Nephron (organoid): ENCODE data around the gene SLC26A5.

ENCODE experiments used
- H3K27ac Mint-ChIP-seq, 3 experiments: 2 replicates each; pipeline ENCODE4 v1.8.0; 2020; ENCODE audit warnings: mixed read lengths in 3 of 3, mild to moderate bottlenecking in 2 of 3, moderate library complexity in 1 of 3
- H3K27me3 Mint-ChIP-seq: 2 replicates; pipeline ENCODE4 v1.8.0; 2021; ENCODE audit warnings: low read depth, mild to moderate bottlenecking, moderate library complexity, mixed read lengths
- H3K36me3 Mint-ChIP-seq: 2 replicates; pipeline ENCODE4 v1.8.0; 2020; ENCODE audit warnings: low read depth, mixed read lengths
- H3K4me1 Mint-ChIP-seq: 2 replicates; pipeline ENCODE4 v1.8.0; 2020; ENCODE audit warnings: mixed read lengths
- H3K4me3 Mint-ChIP-seq, 3 experiments: 2 replicates each; pipeline ENCODE4 v1.8.0; 2020; ENCODE audit warnings: mild to moderate bottlenecking in 3 of 3, mixed read lengths in 3 of 3, moderate library complexity in 2 of 3
- H3K9me3 Mint-ChIP-seq: 2 replicates; pipeline ENCODE4 v1.8.0; 2020; ENCODE audit warnings: mixed read lengths
- CTCF ChIP-seq, 3 experiments: fragments of 200-600 bp; sonication (generic); IDR thresholded peaks; one replicate each; pipeline ENCODE4 v1.5.0; 2021; ENCODE audit warnings: antibody characterized with exemption in 3 of 3; ENCODE audit not compliant: unreplicated experiment in 3 of 3

SLC26A5 gene

DNA sequence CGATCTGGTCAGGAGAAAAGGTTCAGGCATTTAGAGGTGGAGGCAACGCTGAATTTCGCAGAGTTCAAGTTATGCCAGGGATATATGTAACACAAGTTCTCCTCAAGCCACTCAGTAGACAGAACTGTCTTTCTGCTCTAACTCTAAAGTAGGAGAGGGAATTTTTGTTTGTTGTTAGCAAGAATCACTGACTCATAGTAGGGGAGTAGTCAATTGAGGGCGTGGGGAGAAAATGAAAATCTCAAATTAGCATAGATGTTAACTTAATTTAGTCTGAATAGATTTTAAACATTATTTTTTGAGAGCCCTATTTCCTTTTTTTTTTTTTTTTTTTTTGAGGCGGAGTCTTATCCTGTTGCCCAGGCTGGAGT lies 64.0 kb downstream of the SLC26A5 start:
- Mint-ChIP-seq H3K27me3 (peaks cover 4% of the 10 kb centered on the region), H3K4me3 (no peak overlapping the region), H3K4me1 (no peaks in the 10 kb centered on the region), H3K9me3 (no peaks in the 10 kb centered on the region), H3K36me3 (no peaks in the 10 kb centered on the region), H3K27ac (no peak overlapping the region)
- TF ChIP-seq CTCF (IDR thresholded peaks at IDR 0.05; ENCODE audit: unreplicated experiment in 3 of 3), result no peak

DNA sequence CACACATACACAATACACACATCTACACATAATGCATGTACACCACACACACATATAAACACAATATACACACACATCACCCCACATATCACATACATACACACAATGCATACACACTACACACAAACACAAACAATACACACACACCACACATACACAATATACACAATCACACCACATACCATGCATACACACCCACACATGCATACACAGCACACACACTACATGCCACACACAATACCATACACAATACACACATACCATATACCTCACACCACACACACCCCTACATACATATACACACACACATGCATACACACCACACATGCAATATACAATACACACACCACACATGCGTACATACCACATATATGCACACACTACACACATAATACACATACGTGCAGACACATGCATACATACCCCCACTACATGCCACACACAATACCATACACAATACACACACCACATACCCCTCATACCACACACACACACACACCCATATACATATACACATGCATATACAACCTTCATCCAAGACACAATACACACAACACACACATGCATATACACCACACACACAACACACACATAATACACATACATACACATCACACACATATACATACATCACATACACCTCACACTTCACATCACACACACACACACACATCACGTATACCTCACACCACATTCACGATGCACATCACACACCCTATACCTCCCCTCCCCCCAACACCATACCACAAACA lies 64.6 kb downstream of the SLC26A5 start:
- no peak for TF ChIP-seq CTCF (IDR thresholded peaks at IDR 0.05; ENCODE audit: unreplicated experiment in 3 of 3)
- Mint-ChIP-seq H3K36me3 (no peaks in the 10 kb centered on the region), H3K27ac (no peak overlapping the region), H3K27me3 (peaks cover 4% of the 10 kb centered on the region), H3K4me1 (no peaks in the 10 kb centered on the region), H3K4me3 (no peak overlapping the region), H3K9me3 (no peaks in the 10 kb centered on the region)

GRCh38 chr7:103380395-103381191 lies 65.4 kb downstream of the SLC26A5 start:
- Mint-ChIP-seq H3K4me1 (no peaks in the 10 kb centered on the region), H3K4me3 (no peak overlapping the region), H3K36me3 (no peaks in the 10 kb centered on the region), H3K27me3 (peaks cover 4% of the 10 kb centered on the region), H3K9me3 (no peaks in the 10 kb centered on the region), H3K27ac (no peak overlapping the region)
- no peak for TF ChIP-seq CTCF (IDR thresholded peaks at IDR 0.05; ENCODE audit: unreplicated experiment in 3 of 3)

DNA sequence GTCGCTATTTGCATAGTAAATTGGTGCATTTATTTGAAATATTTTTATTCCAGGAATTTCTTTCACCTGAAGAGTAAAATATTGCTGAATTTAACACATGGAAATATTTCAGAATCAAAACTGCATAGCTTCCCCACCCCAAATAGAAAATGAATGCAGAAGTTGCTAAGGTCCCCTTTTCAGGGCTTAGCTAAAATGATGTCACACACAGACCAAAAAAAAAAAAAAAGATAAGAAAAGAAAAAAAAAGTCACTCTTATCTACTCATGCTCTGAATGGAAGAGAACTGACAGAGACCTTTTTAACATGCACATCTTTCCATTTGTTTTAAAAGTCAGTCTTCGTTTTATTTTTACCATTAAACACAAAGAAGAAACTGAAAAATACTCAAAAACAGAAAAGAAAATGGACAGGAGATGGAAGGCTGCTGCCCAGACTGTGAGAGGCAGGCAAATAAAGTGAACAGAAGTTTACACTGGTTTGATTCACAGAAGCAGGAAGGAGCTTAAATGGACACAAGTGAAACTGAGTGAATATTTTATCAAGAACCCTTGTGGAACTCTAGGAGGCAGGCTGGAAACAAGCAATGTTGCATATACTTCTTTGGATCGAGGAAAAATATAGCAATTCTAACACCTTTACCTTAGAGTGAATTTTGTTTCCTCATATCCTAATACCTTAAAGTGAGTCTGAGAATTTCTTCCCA lies 66.6 kb downstream of the SLC26A5 start:
- no peak for TF ChIP-seq CTCF (IDR thresholded peaks at IDR 0.05; ENCODE audit: unreplicated experiment in 3 of 3)
- Mint-ChIP-seq H3K4me3 (no peak overlapping the region), H3K9me3 (no peaks in the 10 kb centered on the region), H3K27me3 (peaks cover 4% of the 10 kb centered on the region), H3K36me3 (no peaks in the 10 kb centered on the region), H3K4me1 (no peaks in the 10 kb centered on the region), H3K27ac (no peak overlapping the region)

DNA sequence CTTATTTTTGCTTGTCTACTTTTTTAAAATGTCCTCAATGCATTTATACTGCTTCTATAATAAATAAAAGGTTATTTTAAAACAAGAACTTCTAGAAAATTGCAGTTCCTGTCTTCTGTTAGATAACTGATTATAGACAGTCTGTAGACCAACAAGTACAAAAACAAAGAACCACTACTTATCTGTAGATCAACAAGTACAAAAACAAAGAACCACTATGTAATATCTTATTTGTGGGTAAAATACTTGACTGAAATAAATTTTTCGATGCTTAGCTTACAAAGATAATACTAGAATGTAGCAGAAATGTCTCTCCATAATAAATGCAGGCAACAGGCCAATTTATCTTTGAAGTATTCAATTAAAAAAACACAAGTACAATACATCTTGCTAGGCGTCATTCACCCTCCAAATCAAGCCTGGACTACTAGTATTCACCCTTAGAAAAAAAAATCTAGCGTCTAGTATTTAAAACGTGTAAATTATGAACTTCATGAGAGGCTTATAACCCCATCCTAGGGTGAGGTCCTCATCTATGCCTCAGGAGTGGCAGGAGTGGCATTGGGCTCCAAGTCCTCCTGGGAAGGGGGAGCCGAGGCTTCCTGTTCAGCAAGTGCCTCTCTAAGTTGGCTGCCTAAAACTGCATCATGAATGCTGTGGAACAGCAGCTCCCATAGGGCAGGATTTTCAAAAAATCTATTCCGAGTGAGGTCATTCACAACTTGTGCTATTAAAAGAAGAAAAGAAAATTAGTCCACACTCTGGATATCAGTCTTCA lies 72.0 kb downstream of the SLC26A5 start:
- no peak for TF ChIP-seq CTCF (IDR thresholded peaks at IDR 0.05; ENCODE audit: unreplicated experiment in 3 of 3)
- no peak overlapping the region for H3K27ac Mint-ChIP-seq
- peaks cover 4% of the 10 kb centered on the region for H3K36me3 Mint-ChIP-seq
- no peaks in the 10 kb centered on the region for H3K4me1 Mint-ChIP-seq
- no peak overlapping the region for H3K4me3 Mint-ChIP-seq
- peaks cover 4% of the 10 kb centered on the region for H3K27me3 Mint-ChIP-seq
- no peaks in the 10 kb centered on the region for H3K9me3 Mint-ChIP-seq
